GM19463 (cell line): ENCODE results near the gene IL20RB.
A peak's percentile ranks its signal among the peaks of the same experiment; 100 is the strongest.

Experiments
- ATAC-seq: cut with Tn5 transposase; IDR thresholded peaks from one replicate; pipeline ENCODE4 v1.9.1; 2021; ENCODE audit warnings: mild to moderate bottlenecking, moderate library complexity; ENCODE audit not compliant: unreplicated experiment

Gene IL20RB

DNA sequence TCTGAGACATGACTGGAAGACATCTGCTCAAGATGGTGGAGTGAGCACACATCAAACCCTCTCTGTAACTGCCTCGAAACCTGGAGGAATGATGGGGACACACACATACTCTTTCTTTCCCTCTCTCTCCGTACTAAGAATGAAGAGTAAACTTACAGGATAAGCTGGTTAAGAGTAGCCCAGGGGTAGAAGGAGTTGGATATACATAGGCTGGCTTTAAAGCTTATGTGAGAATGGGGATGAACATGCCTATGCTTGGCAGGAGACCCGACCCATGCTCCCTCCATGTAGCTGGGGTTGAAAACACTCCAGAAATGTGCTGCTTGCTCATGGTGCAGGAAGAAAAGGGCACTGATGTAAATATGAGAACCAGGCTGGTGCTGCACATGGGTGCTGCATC, 68.9 kb downstream of the IL20RB start:
- no peak for ATAC-seq

DNA sequence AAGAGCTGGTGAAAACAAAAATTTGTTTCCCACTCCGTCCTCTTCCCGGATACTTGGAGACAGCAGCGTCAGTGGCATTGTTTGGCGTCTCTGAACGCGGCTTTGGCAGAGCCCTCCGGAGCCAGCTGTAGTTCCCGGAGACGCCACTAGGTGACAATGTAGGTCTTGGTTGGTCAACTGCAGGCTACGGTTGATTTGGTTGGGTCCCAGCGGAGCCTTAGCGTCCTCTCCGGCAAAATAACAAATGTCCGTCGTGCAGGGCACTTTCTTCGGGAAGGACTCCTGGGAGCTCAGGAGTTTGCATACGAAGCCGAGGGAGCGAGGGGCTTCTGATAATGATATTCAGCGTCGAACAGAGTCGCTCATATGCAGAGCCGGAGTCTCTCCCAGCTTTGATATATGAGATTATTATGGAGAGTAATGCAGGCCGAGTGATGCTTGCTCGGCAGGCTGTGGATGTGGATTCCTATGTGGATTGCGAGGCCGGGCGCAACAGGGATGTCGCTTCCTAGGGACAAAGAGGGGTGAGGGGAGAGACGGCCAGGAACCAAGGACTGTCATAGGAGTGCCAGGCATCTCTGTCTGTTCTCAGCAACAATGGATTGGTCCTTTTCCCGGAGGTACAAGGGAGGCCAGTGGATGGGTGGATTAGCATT, 74.8 kb downstream of the IL20RB start:
- peak; percentile 89 for ATAC-seq

DNA sequence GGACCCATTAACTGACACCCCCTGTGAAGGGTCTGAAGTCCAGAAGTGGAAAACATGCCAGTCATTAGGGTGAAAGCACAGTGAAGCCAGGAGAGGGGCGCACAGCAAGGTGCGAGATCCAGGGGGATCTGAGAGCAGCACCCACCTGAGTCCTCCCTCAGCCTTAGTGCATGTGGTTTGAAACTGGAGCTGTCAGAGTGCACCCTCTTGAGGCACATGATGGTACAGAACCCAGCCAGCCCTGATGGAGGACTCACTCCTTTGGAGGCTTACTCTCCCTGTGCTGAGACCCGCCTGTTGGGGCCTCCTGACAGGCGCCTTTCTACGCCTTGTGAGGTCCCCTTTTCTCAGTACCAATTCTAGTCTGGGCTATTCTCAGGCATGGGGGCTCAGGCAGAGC, 77.8 kb downstream of the IL20RB start:
- ATAC-seq, result no peak

DNA sequence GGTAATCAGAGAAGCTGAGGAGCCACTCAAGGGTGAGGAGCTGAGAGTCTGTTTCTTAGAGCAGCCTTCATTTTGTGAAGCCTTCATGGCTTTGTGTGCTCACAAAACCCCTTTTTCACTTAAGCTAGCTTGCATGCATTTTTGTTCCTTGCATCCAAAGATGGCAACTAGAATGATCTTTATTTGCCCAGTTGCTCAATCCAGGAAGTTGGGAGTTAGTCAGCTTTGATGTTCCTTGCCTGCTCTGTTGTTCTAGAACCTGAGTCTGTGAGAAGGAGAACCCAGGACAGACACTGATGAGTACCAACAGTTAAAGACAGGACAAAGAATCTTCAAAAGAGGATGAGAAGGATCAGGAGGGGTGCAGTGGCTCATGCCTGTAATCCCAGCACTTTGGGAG, 81.8 kb downstream of the IL20RB start:
- no peak for ATAC-seq

DNA sequence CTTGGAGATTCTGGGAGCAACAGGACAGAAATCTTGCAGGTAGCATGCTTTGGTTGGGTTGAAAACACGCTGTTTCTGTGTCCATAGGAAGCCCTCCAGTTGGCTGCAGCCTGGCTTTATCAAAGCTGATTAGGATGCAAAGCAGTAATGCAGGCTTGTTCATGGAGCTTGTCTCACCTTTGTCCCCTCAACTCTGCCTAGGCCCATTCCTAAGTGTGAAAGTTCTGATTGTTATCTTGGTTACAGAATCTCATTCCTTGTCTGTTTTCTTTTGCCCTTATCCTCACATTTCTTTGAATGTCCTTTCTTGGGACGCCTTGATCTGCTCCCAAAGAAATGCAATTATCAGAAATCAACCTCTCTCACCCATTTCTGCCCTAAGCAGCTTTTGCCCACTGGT, 83.5 kb downstream of the IL20RB start:
- ATAC-seq, result no peak

DNA sequence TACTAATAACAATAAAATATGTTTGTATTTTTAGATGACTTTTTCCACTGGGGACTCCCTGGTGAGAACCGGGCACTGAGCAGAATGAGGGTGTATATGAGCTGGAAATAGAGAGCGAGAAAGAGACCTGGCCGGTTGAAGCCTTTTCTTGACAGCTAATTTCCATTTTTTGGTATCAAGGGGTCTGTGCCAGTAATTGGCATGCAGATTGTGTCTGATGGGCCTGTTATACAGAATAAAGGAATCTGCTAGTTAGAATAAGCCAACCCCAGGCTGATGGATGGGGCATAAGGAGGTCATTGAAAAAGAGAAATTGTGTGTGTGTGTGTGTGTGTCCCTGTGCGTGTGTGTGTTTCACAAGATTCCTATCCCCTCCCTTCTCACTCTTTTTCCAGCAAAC, 83.9 kb downstream of the IL20RB start:
- no peak for ATAC-seq

DNA sequence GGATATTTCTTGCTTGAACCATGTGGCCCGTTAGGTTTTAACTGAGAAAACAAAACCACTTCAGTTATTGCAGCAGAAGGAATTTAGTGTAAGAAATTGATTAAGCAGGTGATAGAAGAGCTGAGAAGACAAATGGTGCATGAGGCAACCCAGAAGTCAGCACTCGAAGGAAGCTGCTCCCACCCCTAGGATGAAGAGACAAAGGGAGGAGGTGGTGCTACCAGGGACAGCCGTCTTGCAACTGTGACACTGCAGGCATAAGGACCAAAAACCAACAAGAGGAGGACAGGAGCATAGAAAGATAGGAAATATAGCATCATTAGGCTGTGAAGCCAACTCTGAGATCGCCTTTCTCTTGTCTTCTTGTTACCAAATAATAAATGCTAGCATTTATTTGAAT, 89.0 kb downstream of the IL20RB start:
- no peak for ATAC-seq

DNA sequence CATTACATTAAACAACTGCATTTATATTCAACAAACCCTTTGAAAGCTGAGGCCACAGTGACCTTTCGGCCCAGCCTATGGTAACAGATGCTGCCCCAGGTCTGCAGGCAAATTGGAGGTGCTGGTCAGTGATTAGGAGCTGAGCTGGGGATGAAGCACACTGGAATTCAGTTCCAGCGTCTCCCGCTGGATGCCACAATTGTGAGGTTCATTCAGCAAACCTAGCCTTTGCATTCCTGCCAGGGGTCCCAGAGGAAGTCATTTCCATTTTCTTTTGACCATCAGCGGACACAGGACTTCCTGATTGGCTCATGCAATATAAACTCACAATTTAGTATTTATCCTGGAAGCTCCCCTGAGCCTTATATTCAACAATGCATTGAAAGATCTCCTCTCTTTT, 89.5 kb downstream of the IL20RB start:
- no peak for ATAC-seq

DNA sequence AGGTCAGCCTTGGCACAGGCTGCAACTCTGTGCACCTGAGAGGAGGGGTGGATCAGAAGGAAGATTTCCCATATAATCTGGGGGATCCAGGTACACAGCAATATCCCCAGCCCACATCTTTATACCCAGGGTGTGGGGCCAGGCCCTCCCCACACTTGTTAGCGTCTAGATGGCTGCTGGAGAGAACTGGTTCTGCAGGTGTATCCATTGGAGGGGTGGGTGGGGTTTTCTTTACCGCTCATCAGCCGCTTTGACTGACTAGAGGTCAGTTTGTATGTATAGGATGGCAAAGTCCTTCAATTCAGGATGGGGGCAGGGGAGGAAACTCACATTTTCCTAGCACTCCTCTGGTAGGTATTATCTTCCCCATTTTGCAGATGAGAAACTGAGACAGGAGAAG, 92.5 kb downstream of the IL20RB start:
- ATAC-seq, result no peak

DNA sequence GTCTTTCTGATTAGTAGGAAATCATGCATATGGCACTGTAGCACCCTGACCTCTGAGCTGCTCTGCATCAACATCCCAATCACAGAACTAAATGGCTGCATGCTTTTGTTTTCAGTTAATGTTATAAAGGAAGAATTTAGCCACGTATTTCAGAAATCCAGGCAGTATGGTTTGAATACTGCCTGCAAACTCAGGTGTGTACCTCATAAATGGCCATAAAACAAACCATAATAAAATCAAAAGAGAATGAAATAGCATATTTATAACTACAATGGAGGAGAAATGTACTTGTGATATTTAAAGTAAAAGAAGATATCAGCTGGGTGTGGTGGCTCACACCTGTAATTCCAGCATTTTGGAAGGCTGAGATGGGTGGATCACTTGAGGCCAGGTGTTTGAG, 94.5 kb downstream of the IL20RB start:
- no peak for ATAC-seq
